Liver (tissue), 9 donors: ENCODE measurements around the gene AKAP7. TPM values are rescaled to one million over a fixed set of nuclear protein-coding genes. Genes with fewer than 3 reads are reported as not detected.
"Not testable (repeated sequence)": the region's sequence is repeated elsewhere in the genome, so short reads cannot be mapped to it uniquely, and the experiment has no call there.

Experiments used
- DNase-seq: peaks from one replicate; pipeline ENCODE4 v3.0.0-alpha.2; 2017; ENCODE audit warnings: low spot score
- H3K27ac ChIP-seq, 2 donors: one replicate each; pipeline ENCODE4 v1.7.0; 2013; ENCODE audit warnings: inconsistent platforms in 2 of 2, low read length in 2 of 2, control low read depth in 1 of 2, low read depth in 1 of 2, mild to moderate bottlenecking in 1 of 2
- H3K27me3 ChIP-seq, 4 donors: one replicate each; pipeline versions ENCODE4 v1.6.1 to v1.7.0; 2013; ENCODE audit warnings: low read length in 3 of 4, inconsistent platforms in 1 of 4, mild to moderate bottlenecking in 1 of 4, moderate library complexity in 1 of 4; ENCODE audit not compliant: control insufficient read depth in 4 of 4, insufficient read depth in 4 of 4
- H3K36me3 ChIP-seq, 4 donors: one replicate each; pipeline versions ENCODE4 v1.6.1 to v1.7.0; 2013; ENCODE audit warnings: low read length in 3 of 4, mild to moderate bottlenecking in 3 of 4, low read depth in 1 of 4, moderate library complexity in 1 of 4; ENCODE audit not compliant: control insufficient read depth in 4 of 4, insufficient read depth in 3 of 4
- H3K4me1 ChIP-seq, 4 donors: one replicate each; pipeline versions ENCODE4 v1.6.1 to v1.7.0; 2013; ENCODE audit warnings: low read length in 3 of 4, mild to moderate bottlenecking in 3 of 4, moderate library complexity in 1 of 4; ENCODE audit not compliant: control insufficient read depth in 4 of 4, insufficient read depth in 4 of 4
- H3K4me3 ChIP-seq, 3 donors: one replicate each; pipeline versions ENCODE4 v1.6.1 to v1.7.0; 2013; ENCODE audit warnings: low read length in 3 of 3, control low read depth in 1 of 3, low read depth in 1 of 3, mild to moderate bottlenecking in 1 of 3
- H3K9ac ChIP-seq, 2 donors: one replicate each; pipeline ENCODE4 v1.7.0; 2013; ENCODE audit warnings: low read length in 2 of 2, mild to moderate bottlenecking in 2 of 2, moderate library complexity in 2 of 2, control low read depth in 1 of 2, low read depth in 1 of 2
- H3K9me3 ChIP-seq, 4 donors: one replicate each; pipeline versions ENCODE4 v1.6.1 to v1.7.0; 2013; ENCODE audit warnings: low read length in 3 of 4; ENCODE audit not compliant: control insufficient read depth in 4 of 4
- EGR1 ChIP-seq, 2 donors: IDR thresholded peaks; 2 replicates each; pipeline ENCODE4 v1.6.1; 2016 to 2018; ENCODE audit warnings: antibody characterized with exemption in 2 of 2, low read depth in 2 of 2
- FOXA1 ChIP-seq: IDR thresholded peaks from 2 replicates; pipeline ENCODE4 v1.6.1; 2016; ENCODE audit warnings: antibody characterized with exemption
- FOXA2 ChIP-seq: IDR thresholded peaks from 2 replicates; pipeline ENCODE4 v1.6.1; 2016; ENCODE audit warnings: antibody characterized with exemption
- GABPA ChIP-seq, 2 donors: IDR thresholded peaks in 1 of 2; conservative IDR thresholded peaks in 1 of 2; 2 replicates each; pipeline ENCODE4 v1.6.1; 2016; ENCODE audit warnings: antibody characterized with exemption in 2 of 2, mild to moderate bottlenecking in 1 of 2, moderate library complexity in 1 of 2
- HNF4A ChIP-seq, 2 donors: conservative IDR thresholded peaks; 2 replicates each; pipeline ENCODE4 v1.6.1; 2016; ENCODE audit warnings: antibody characterized with exemption in 2 of 2, mild to moderate bottlenecking in 2 of 2
- HNF4G ChIP-seq: IDR thresholded peaks from 2 replicates; pipeline ENCODE4 v1.6.1; 2016; ENCODE audit warnings: antibody characterized with exemption
- JUND ChIP-seq, 2 donors: IDR thresholded peaks; 2 replicates each; pipeline ENCODE4 v1.6.1; 2016; ENCODE audit warnings: antibody characterized with exemption in 2 of 2
- MAX ChIP-seq: IDR thresholded peaks from 2 replicates; pipeline ENCODE4 v1.6.1; 2016; ENCODE audit warnings: antibody characterized with exemption
- RAD21 ChIP-seq, 2 donors: IDR thresholded peaks; 2 replicates each; pipeline ENCODE4 v1.6.1; 2016; ENCODE audit warnings: antibody characterized with exemption in 2 of 2, mild to moderate bottlenecking in 2 of 2
- SP1 ChIP-seq: IDR thresholded peaks from 2 replicates; pipeline ENCODE4 v1.6.1; 2018; ENCODE audit warnings: antibody characterized with exemption, mild to moderate bottlenecking
- TAF1 ChIP-seq: conservative IDR thresholded peaks from 2 replicates; pipeline ENCODE4 v1.6.1; 2016; ENCODE audit warnings: antibody characterized with exemption, mild to moderate bottlenecking
- YY1 ChIP-seq: IDR thresholded peaks from 2 replicates; pipeline ENCODE4 v1.6.1; 2016; ENCODE audit warnings: antibody characterized with exemption, mild to moderate bottlenecking
- WGBS: extraction: QIAGEN DNeasy Blood & Tissue Kit; methylation state at CpG from one replicate; pipeline ENCODE4 v1.1.7; 2013; 5-methylcytosine and 5-hydroxymethylcytosine counted together
- polyA plus RNA-seq, 2 donors: library from polyadenylated mRNA; stranded (reverse) in 1 of 2; unstranded in 1 of 2; fragments of 200-250 nt in 1 of 2; fragments of >200 nt in 1 of 2; fragmentation: Nextera tagmentation in 1 of 2; extraction: Ambion mirVana in 1 of 2; gene quantifications; one replicate each; pipeline versions ENCODE4 v1.2.1 to v1.2.3, GENCODE V29; 2013 to 2015
- total RNA-seq, 2 donors: library from RNA; depleted of rRNA; stranded (reverse); fragments of >200 nt; gene quantifications; one replicate each; pipeline ENCODE4 v1.2.3, GENCODE V29; 2014
- TF ChIP-seq, protein P1 (sequence below): IDR thresholded peaks from 2 replicates; pipeline ENCODE4 v1.6.1; 2016; ENCODE audit warnings: antibody characterized with exemption
- TF ChIP-seq, protein P2 (sequence below): fragments of 150-350 bp; IDR thresholded peaks from 2 replicates; pipeline ENCODE4 v1.5.1; 2017; ENCODE audit warnings: improper control_type of control experiment, low read depth, low read length; ENCODE audit not compliant: missing input control
- TF ChIP-seq, protein P3 (sequence below): IDR thresholded peaks from 2 replicates; pipeline ENCODE4 v1.6.1; 2016; ENCODE audit warnings: antibody characterized with exemption
- donor health status: healthy.
- donor health status: healthy.
- donor health status: healthy.
- donor health status: healthy.
- donor health status: healthy.

The AKAP7 gene
- total and polyA plus RNA-seq, 4 donors = 7.9 to 25.4 (median 17.7) TPM

- Histone ChIP-seq H3K9me3 (no peaks in the 10 kb centered on the region), H3K9ac (no peak overlapping the region), H3K27me3 (no peaks in the 10 kb centered on the region), H3K36me3 (no peaks in the 10 kb centered on the region), H3K27ac (no peak overlapping the region), H3K4me3 (no peak overlapping the region), H3K4me1 (no peaks in the 10 kb centered on the region)
- no peak for DNase-seq
- 59% methylated on average over 4 of the region's 4 CpGs for WGBS
- TF ChIP-seq EGR1 (IDR thresholded peaks at IDR 0.05; ENCODE audit: low read depth in 2 of 2) = no peak
These were observed 123.7 kb downstream of the AKAP7 start for GRCh38 chr6:131258816-131259476.

DNA sequence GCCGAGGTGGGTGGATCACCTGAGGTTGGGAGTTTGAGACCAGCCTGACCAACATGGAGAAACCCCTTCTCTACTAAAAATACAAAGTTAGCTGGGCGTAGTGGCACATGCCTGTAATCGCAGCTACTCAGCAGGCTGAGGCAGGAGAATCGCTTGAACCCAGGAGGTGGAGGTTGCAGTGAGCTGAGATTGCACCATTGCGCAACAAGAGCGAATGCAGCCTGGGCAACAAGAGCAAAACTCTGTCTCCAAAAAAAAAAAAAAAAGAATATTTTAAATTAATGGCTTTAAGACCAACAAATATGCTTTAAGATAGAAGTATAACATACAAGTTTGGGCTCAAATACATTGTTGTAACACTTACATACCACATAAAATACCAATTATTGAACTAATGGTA lies 125.7 kb downstream of the AKAP7 start:
- H3K9me3 ChIP-seq, H3K4me1 ChIP-seq, H3K36me3 ChIP-seq, H3K27ac ChIP-seq, H3K27me3 ChIP-seq, H3K9ac ChIP-seq, H3K4me3 ChIP-seq, DNase-seq: not testable (repeated sequence)
- 92% methylated on average over 6 of the region's 6 CpGs for WGBS

- Histone ChIP-seq H3K9me3 (no peaks in the 10 kb centered on the region), H3K27ac (no peak overlapping the region), H3K27me3 (no peaks in the 10 kb centered on the region), H3K4me3 (no peak overlapping the region), H3K9ac (no peak overlapping the region), H3K4me1 (no peaks in the 10 kb centered on the region), H3K36me3 (no peaks in the 10 kb centered on the region)
- WGBS = 95% methylated on average over 3 of the region's 3 CpGs
- DNase-seq = no peak
- TF ChIP-seq, protein P1, sequence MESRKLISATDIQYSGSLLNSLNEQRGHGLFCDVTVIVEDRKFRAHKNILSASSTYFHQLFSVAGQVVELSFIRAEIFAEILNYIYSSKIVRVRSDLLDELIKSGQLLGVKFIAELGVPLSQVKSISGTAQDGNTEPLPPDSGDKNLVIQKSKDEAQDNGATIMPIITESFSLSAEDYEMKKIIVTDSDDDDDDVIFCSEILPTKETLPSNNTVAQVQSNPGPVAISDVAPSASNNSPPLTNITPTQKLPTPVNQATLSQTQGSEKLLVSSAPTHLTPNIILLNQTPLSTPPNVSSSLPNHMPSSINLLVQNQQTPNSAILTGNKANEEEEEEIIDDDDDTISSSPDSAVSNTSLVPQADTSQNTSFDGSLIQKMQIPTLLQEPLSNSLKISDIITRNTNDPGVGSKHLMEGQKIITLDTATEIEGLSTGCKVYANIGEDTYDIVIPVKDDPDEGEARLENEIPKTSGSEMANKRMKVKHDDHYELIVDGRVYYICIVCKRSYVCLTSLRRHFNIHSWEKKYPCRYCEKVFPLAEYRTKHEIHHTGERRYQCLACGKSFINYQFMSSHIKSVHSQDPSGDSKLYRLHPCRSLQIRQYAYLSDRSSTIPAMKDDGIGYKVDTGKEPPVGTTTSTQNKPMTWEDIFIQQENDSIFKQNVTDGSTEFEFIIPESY = no peak
- TF ChIP-seq RAD21 (IDR thresholded peaks at IDR 0.05) = peak in 1 of 2 donors; percentile 14
These were observed 126.8 kb downstream of the AKAP7 start for GRCh38 chr6:131262060-131262459.

GRCh38 chr6:131265939-131266338 lies 130.7 kb downstream of the AKAP7 start:
- Histone ChIP-seq H3K36me3 (peaks cover 0 to 7% (median 0%) of the 10 kb centered on the region in 4 donors), H3K27ac (no peak overlapping the region), H3K9ac (no peak overlapping the region), H3K27me3 (no peaks in the 10 kb centered on the region), H3K4me3 (no peak overlapping the region), H3K4me1 (no peaks in the 10 kb centered on the region), H3K9me3 (peaks cover 0 to 3% (median 0%) of the 10 kb centered on the region in 4 donors)
- TF ChIP-seq FOXA1 = no peak
- no peak for TF ChIP-seq HNF4G
- TF ChIP-seq, protein P2, sequence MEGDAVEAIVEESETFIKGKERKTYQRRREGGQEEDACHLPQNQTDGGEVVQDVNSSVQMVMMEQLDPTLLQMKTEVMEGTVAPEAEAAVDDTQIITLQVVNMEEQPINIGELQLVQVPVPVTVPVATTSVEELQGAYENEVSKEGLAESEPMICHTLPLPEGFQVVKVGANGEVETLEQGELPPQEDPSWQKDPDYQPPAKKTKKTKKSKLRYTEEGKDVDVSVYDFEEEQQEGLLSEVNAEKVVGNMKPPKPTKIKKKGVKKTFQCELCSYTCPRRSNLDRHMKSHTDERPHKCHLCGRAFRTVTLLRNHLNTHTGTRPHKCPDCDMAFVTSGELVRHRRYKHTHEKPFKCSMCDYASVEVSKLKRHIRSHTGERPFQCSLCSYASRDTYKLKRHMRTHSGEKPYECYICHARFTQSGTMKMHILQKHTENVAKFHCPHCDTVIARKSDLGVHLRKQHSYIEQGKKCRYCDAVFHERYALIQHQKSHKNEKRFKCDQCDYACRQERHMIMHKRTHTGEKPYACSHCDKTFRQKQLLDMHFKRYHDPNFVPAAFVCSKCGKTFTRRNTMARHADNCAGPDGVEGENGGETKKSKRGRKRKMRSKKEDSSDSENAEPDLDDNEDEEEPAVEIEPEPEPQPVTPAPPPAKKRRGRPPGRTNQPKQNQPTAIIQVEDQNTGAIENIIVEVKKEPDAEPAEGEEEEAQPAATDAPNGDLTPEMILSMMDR = no peak
- no peak for TF ChIP-seq HNF4A (conservative IDR thresholded peaks at IDR 0.05)
- no peak for TF ChIP-seq TAF1
- no peak for TF ChIP-seq RAD21 (IDR thresholded peaks at IDR 0.05)
- no peak for TF ChIP-seq JUND (IDR thresholded peaks at IDR 0.05)
- TF ChIP-seq EGR1 (IDR thresholded peaks at IDR 0.05; ENCODE audit: low read depth in 2 of 2) = no peak
- no peak for TF ChIP-seq SP1
- no peak for TF ChIP-seq GABPA (IDR thresholded peaks at IDR 0.05 in 1 of 2, conservative IDR thresholded peaks at IDR 0.05 in 1 of 2)
- TF ChIP-seq YY1 = no peak
- no peak for TF ChIP-seq MAX
- TF ChIP-seq, protein P1 = no peak
- TF ChIP-seq, protein P3, sequence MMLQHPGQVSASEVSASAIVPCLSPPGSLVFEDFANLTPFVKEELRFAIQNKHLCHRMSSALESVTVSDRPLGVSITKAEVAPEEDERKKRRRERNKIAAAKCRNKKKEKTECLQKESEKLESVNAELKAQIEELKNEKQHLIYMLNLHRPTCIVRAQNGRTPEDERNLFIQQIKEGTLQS = no peak
- no peak for TF ChIP-seq FOXA2
- 92% methylated on average over 4 of the region's 4 CpGs for WGBS
- no peak for DNase-seq
